ENCODE measurements around the gene CIITA. TPM values are rescaled to one million over a fixed set of nuclear protein-coding genes. Genes with fewer than 3 reads are reported as not detected.
"Not testable (repeated sequence)": the region's sequence is repeated elsewhere in the genome, so short reads cannot be mapped to it uniquely, and the experiment has no call there.

The CIITA gene
- total RNA-seq, 1 donor from 2014 or later = 0.20 TPM

GRCh38 chr16:10965440-10966061 is 88.5 kb downstream of the CIITA start:
- no peak overlapping the region for H3K4me3 Mint-ChIP-seq
- no peak for DNase-seq (ENCODE audit: low spot score in 2 of 2, unreplicated experiment in 2 of 2)
- no peaks in the 10 kb centered on the region for H3K9me3 Mint-ChIP-seq
- H3K36me3 Mint-ChIP-seq = peaks cover 8% of the 10 kb centered on the region
- H3K27me3 Mint-ChIP-seq (ENCODE audit: low read depth) = no peaks in the 10 kb centered on the region
- H3K4me1 Mint-ChIP-seq = peaks cover 4% of the 10 kb centered on the region
- TF ChIP-seq CTCF (IDR thresholded peaks at IDR 0.05; ENCODE audit: unreplicated experiment) = no peak
- H3K27ac Mint-ChIP-seq = no peak overlapping the region

- no peaks in the 10 kb centered on the region for H3K9me3 Mint-ChIP-seq
- no peak overlapping the region for H3K27ac Mint-ChIP-seq
- H3K36me3 Mint-ChIP-seq = peaks cover 14% of the 10 kb centered on the region
- DNase-seq (ENCODE audit: low spot score in 2 of 2, unreplicated experiment in 2 of 2) = no peak
- no peak for TF ChIP-seq CTCF (IDR thresholded peaks at IDR 0.05; ENCODE audit: unreplicated experiment)
- H3K4me3 Mint-ChIP-seq = no peak overlapping the region
- peaks cover 4% of the 10 kb centered on the region for H3K4me1 Mint-ChIP-seq
- no peaks in the 10 kb centered on the region for H3K27me3 Mint-ChIP-seq (ENCODE audit: low read depth)
Measured at GRCh38 chr16:10966129-10966528, 89.1 kb downstream of the CIITA start.

- not testable (repeated sequence) for H3K4me3 Mint-ChIP-seq; H3K27ac Mint-ChIP-seq; H3K9me3 Mint-ChIP-seq; H3K4me1 Mint-ChIP-seq; H3K27me3 Mint-ChIP-seq (ENCODE audit: low read depth); DNase-seq (ENCODE audit: low spot score in 2 of 2, unreplicated experiment in 2 of 2)
- peaks cover 15% of the 10 kb centered on the region for H3K36me3 Mint-ChIP-seq
Measured at GRCh38 chr16:10966559-10966958, 89.6 kb downstream of the CIITA start.

- H3K36me3 Mint-ChIP-seq = peaks cover 10% of the 10 kb centered on the region
- H3K4me3 Mint-ChIP-seq = no peak overlapping the region
- DNase-seq (ENCODE audit: low spot score in 2 of 2, unreplicated experiment in 2 of 2) = no peak
- H3K4me1 Mint-ChIP-seq = peaks cover 17% of the 10 kb centered on the region
- TF ChIP-seq CTCF (IDR thresholded peaks at IDR 0.05; ENCODE audit: unreplicated experiment) = no peak
- H3K27ac Mint-ChIP-seq = no peak overlapping the region
- H3K27me3 Mint-ChIP-seq (ENCODE audit: low read depth) = no peaks in the 10 kb centered on the region
- no peaks in the 10 kb centered on the region for H3K9me3 Mint-ChIP-seq
Measured at GRCh38 chr16:10967986-10968385, 91.0 kb downstream of the CIITA start.

GRCh38 chr16:10968498-10968897 is 91.5 kb downstream of the CIITA start:
- peaks cover 10% of the 10 kb centered on the region for H3K36me3 Mint-ChIP-seq
- H3K27ac Mint-ChIP-seq = no peak overlapping the region
- peaks cover 17% of the 10 kb centered on the region for H3K4me1 Mint-ChIP-seq
- no peak overlapping the region for H3K4me3 Mint-ChIP-seq
- H3K9me3 Mint-ChIP-seq = no peaks in the 10 kb centered on the region
- DNase-seq (ENCODE audit: low spot score in 2 of 2, unreplicated experiment in 2 of 2) = no peak
- no peaks in the 10 kb centered on the region for H3K27me3 Mint-ChIP-seq (ENCODE audit: low read depth)
- no peak for TF ChIP-seq CTCF (IDR thresholded peaks at IDR 0.05; ENCODE audit: unreplicated experiment)

- no peak overlapping the region for H3K27ac Mint-ChIP-seq
- H3K9me3 Mint-ChIP-seq = no peaks in the 10 kb centered on the region
- no peak overlapping the region for H3K4me3 Mint-ChIP-seq
- no peak for DNase-seq (ENCODE audit: low spot score in 2 of 2, unreplicated experiment in 2 of 2)
- H3K4me1 Mint-ChIP-seq = peaks cover 12% of the 10 kb centered on the region
- peaks cover 13% of the 10 kb centered on the region for H3K36me3 Mint-ChIP-seq
- TF ChIP-seq CTCF (IDR thresholded peaks at IDR 0.05; ENCODE audit: unreplicated experiment) = no peak
- H3K27me3 Mint-ChIP-seq (ENCODE audit: low read depth) = no peaks in the 10 kb centered on the region
Measured at GRCh38 chr16:10969615-10970014, 92.6 kb downstream of the CIITA start.

All from mesothelial cell of epicardium (in vitro differentiated cells).